Upper lobe of left lung (tissue), 4 donors: Measurements from ENCODE around the gene RBBP5.

Experiments
- EP300 ChIP-seq, 4 donors: sonication (generic); formaldehyde crosslinking; IDR thresholded peaks; one replicate each; pipeline ENCODE4 v1.5.1; 2017; ENCODE audit warnings: antibody characterized with exemption in 4 of 4, control low read depth in 2 of 4
- POLR2A ChIP-seq, 4 donors: fragments of 450-650 bp; IDR thresholded peaks; one replicate each; pipeline ENCODE4 v1.5.1; 2016 to 2017; ENCODE audit warnings: antibody characterized with exemption in 4 of 4, mild to moderate bottlenecking in 2 of 4
- POLR2AphosphoS5 ChIP-seq, 2 donors: sonication (generic); formaldehyde crosslinking; IDR thresholded peaks; one replicate each; pipeline ENCODE4 v1.5.1; 2017; ENCODE audit warnings: antibody characterized with exemption in 2 of 2
- TF ChIP-seq, protein P1 (sequence below), 6 experiments: fragments of 450-650 bp in 4 of 6; fragments of 200-600 bp in 2 of 6; sonication (generic) in 2 of 6; IDR thresholded peaks; one replicate each; pipeline ENCODE4 v1.5.1; 2016 to 2019; ENCODE audit warnings: antibody characterized with exemption in 6 of 6

DNA sequence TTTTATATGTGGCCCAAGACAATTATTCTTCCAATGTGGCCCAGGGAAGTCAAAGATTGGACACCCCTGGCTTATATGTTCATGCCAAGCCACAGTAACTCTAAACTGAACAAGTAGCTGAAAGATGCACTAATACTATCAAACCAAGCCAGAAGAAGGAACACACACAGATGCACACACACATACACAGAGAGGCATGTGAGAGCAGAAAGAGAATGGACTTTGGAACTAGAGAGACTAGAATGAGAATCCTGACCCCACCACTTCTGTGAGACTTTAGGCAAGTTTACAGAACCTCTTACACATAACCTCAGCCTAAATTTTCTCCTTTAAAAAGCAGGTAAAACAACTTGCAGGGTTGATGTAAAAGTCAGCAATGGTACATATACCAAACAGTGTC, 26.4 kb downstream of the RBBP5 start:
- TF ChIP-seq, protein P1, sequence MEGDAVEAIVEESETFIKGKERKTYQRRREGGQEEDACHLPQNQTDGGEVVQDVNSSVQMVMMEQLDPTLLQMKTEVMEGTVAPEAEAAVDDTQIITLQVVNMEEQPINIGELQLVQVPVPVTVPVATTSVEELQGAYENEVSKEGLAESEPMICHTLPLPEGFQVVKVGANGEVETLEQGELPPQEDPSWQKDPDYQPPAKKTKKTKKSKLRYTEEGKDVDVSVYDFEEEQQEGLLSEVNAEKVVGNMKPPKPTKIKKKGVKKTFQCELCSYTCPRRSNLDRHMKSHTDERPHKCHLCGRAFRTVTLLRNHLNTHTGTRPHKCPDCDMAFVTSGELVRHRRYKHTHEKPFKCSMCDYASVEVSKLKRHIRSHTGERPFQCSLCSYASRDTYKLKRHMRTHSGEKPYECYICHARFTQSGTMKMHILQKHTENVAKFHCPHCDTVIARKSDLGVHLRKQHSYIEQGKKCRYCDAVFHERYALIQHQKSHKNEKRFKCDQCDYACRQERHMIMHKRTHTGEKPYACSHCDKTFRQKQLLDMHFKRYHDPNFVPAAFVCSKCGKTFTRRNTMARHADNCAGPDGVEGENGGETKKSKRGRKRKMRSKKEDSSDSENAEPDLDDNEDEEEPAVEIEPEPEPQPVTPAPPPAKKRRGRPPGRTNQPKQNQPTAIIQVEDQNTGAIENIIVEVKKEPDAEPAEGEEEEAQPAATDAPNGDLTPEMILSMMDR (IDR thresholded peaks at IDR 0.05) = no peak
- TF ChIP-seq POLR2A (IDR thresholded peaks at IDR 0.05) = no peak
- no peak for TF ChIP-seq EP300 (IDR thresholded peaks at IDR 0.05)
- no peak for TF ChIP-seq POLR2AphosphoS5 (IDR thresholded peaks at IDR 0.05)
